HG03196 (cell line): ENCODE results near the gene POLK.
A peak's percentile ranks its signal among the peaks of the same experiment; 100 is the strongest.
"Not testable (repeated sequence)": the region's sequence is repeated elsewhere in the genome, so short reads cannot be mapped to it uniquely, and the experiment has no call there.

Experiments used
- ATAC-seq: cut with Tn5 transposase; IDR thresholded peaks from one replicate; pipeline ENCODE4 v1.9.1; 2021; ENCODE audit not compliant: unreplicated experiment

The POLK gene

DNA sequence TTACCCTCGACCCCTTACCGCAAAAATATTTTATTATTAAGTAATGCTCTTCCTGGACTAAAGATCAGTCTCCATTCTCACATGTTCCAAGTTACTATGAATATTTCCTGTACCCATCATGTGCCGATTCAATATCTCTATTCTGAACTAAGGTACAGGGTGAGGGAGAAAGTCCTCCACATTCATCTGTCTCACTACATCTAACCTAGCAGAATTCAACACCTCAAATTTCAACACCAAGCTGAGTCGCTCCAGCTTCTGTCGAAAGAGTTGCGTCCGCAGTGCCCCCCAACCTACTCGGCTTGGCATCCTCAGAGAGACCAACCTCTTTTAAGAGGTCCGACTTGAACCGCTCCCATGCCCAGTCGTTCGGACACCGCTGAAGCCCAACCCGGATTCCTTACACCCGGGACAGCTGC is 1.3 kb upstream of the POLK start:
- ATAC-seq: peak; percentile 9

DNA sequence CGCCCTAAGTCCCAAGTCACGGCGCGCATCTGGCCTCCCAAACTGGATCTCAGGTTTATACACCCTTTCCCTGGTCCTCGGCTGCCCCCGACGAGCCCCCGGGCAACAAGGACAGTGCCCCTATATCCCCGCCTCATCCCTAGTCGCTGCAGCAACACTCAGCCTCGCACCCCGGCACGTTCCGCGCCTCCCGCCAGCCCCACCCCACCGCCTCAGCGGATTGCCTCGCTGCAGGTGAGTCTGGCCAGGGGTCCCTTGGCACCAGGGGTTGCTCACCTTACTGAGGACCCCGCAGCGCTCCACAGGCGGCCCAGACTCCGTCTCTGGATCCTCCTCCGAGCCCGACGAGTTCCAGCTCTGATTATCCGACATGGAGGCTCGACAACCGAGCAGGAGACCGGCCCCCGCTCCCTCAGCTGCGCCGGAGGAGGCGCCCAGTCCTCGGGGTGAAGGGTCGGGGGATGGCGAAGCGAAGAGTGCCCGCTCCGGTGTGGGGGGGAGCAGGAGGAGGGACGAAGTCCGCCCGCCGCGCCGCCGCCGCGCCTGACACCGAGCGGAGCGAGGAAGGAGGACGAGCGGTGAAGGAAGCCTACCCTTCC is 756 bp upstream of the POLK start:
- peak; percentile 27 for ATAC-seq

GRCh38 chr5:75512383-75513074 is 838 bp downstream of the POLK start:
- ATAC-seq: no peak

DNA sequence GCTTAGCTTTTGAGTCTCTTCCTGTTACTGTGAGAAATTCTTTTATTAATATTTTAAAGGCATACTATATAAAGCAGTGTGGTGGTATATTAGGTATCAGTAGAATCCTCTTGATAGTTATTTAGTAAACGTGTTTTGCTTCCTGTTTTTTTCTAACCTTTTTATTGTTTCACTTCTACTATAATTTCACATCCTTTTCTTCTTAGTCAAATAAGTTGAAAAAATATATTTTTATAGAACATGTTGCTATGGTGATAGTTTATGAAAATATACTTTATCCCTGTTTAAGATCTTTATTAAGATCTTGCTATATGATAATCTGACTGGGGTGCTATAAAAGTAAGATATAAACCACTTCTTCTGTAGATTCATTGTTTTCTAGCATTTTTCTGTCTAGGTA is 2.1 kb downstream of the POLK start:
- no peak for ATAC-seq

DNA sequence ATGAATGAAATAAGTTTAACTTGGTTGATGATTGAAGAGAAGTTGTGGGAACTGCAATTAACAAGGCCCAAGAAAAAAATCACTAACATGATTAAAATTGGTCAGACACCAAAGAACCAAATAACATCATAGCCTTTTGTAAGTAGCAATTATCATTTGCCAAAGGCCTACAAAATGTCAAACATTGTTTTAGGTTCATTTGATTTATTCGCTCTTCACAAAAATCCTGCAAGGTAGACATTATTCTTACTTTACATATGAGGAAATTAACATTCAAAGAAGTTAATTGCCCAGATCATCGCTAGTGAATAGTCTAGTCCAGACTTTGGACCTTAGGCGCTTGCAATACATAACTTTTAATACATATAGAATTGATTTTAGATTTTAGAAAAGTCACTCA is 2.6 kb downstream of the POLK start:
- no peak for ATAC-seq

GRCh38 chr5:75519761-75520160 is 8.1 kb downstream of the POLK start:
- ATAC-seq: no peak

GRCh38 chr5:75521195-75521594 is 9.5 kb downstream of the POLK start:
- no peak for ATAC-seq

DNA sequence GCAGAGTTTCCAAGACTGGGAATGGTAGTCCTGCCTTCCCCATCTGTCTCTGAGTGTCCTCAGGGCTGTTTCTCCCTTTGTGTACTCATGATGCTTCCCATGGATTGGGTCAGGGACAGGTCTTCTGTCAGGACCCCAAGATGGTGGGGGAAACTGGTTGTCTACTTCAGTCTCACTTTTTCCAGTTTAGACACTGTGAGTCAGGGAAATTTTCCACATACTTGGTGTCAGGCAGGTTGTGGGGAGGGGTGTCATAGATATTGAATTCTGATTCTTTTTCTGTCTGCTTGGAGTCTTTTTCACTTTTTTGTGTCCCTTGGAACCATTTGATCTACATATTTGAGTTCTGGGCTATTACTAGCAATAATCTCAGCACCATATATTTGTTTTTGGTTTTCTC is 10.3 kb downstream of the POLK start:
- ATAC-seq: no peak

GRCh38 chr5:75522542-75522941 is 10.9 kb downstream of the POLK start:
- ATAC-seq: no peak

DNA sequence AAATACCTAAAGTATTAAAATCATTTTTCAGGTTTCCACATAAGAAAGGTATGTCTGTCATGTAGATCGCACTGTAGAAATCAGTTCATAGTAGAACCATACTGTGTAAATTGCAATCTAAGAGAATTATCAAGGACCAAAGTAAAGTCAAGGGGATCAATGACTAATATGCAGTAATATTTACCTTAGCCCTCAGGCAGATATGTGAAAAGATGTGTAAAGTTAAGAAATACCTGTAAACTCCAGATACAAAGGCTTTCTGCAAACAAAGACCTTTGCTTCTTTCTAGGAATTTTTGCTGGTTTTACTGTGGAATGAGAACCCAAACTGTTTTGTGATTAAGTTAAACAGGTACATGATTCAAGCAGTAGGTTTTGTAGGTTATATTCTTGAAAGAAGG is 11.6 kb downstream of the POLK start:
- no peak for ATAC-seq

DNA sequence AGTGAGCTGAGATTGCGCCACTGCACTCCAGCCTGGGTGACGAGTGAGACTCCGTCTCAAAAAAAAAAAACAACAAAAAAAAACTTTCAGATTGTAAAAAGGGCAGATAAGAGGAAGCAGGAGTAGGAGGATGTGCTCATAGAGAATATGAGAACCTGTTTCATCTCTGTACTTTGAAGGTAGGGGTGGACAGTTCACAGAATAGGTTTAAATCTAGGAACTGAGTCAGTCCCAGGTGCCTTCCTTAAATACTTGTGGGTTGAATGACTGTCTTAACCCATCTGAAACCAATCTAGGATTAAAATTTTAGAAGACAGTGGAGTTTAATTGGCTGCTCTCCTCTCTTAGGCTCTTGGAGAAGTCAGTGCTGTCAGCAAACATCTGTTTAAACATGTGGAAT is 12.4 kb downstream of the POLK start:
- peak; percentile 68 for ATAC-seq

GRCh38 chr5:75524591-75524990 is 12.9 kb downstream of the POLK start:
- ATAC-seq: no peak

- ATAC-seq: no peak
Measured at GRCh38 chr5:75525344-75525743, 13.7 kb downstream of the POLK start.

GRCh38 chr5:75526070-75526469 is 14.4 kb downstream of the POLK start:
- no peak for ATAC-seq

DNA sequence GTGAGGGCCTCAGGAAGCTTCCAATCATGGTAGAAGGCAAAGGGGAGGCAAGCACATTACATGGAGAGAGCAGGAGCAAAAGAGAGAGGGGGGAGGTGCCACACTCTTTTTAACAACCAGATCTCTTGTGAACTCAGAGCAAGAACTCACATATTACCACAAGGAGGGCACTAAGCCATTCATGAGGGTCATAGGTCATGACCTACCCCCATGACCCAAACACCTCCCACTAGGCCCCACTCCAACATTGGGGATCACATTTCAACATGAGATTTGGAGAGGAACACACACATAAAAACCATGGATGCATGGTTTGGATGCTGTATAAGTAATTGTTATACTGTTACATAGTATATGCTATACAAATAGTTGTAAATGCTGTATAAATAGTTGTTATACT is 17.5 kb downstream of the POLK start:
- no peak for ATAC-seq

DNA sequence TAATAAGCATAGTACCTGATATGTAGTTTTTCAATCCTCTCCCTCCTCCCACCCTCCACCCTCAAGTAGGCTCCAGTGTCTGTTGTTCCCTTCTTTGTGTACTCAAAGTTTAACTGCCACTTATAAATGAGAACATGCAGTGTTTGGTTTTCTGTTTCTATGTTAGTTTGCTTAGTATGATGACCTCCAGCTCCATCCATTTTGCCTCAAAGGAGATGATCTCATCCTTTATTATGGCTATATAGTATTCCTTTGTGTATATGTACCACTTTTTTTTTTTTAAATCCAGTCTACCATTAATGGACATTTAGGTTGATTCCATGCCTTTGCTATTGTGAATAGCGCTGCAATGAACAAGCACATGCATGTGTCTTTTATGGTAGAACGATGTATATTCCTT is 20.5 kb downstream of the POLK start:
- no peak for ATAC-seq

DNA sequence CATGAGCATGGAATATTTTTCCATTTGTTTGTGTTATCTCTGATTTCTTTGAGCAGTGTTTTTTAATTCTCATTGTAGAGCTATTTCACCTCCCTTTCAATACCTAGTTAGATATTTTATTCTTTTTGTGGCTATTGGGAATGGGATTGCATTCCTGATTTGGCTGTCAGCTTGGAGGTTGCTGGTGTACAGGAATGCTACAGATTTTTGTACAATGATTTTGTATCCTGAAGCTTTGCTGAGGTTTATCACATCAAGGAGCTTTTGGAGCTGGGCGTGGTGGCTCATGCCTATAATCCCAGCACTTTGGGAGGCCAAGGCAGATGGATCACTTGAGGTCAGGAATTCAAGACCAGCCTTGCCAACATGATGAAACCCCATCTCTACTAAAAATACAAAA is 22.0 kb downstream of the POLK start:
- ATAC-seq: not testable (repeated sequence)

- ATAC-seq: no peak
Measured at GRCh38 chr5:75534734-75535133, 23.0 kb downstream of the POLK start.

- no peak for ATAC-seq
Measured at GRCh38 chr5:75536147-75536546, 24.5 kb downstream of the POLK start.

DNA sequence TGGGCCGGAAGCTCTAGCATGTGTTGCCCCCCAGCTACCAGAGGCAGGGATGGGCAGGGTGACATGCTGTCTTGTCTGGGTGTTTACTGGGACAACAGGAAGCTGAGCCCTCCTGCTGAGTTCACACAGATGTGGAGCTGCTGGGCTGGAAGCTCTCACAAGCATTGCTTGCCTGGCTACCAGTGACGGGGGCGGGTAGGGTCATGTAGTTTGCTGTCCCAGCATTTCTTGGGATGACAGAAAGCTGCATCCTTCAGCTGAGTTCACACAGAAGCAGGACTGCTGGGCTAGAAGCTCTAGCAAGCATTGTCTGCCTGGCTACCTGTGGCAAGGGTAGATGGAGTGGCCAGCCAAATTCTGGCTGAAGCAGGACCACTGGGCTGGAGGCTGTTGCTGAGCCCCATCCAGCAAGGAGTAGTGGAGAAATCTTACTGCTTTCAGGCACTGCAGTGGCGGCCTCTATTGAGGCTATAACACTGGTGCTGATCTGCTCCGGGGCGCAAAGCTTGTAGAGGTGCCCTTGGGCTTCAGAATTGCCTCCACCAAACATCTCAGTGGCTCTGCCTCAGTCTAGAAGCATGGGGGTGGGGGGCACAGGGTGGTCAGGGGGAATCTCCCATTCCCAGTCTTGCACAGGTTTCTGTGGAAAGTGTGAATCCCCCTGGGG is 25.1 kb downstream of the POLK start:
- no peak for ATAC-seq

DNA sequence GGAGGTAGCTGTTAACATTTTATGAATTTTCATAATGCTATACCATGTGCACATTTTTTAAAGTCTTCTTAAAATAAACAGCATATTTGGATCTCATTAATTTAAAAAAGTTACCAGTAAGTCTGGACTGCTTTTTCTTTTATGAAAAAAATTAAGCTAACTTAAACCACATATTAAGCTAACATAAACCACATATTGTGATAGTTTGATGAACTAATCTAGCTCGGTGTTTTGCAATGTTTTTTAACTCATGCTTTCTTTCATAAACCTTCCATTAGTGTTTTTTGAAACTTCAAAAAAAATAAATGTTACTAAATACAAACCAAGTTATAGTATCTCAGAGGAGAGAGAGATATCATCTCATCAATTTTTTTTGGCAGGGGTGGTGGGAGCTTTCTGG is 26.5 kb downstream of the POLK start:
- ATAC-seq: no peak

GRCh38 chr5:75545131-75545530 is 33.4 kb downstream of the POLK start:
- ATAC-seq: no peak
